Stomach (tissue), 4 donors: Measurements from ENCODE around the gene ARGFX.

ENCODE experiments used
- EP300 ChIP-seq: sonication (generic); formaldehyde crosslinking; IDR thresholded peaks from one replicate; pipeline ENCODE4 v1.6.1; 2017; ENCODE audit warnings: antibody characterized with exemption
- POLR2AphosphoS5 ChIP-seq, 3 donors: sonication (generic); formaldehyde crosslinking; IDR thresholded peaks; one replicate each; pipeline ENCODE4 v1.6.1; 2016; ENCODE audit warnings: antibody characterized with exemption in 3 of 3
- TF ChIP-seq, protein P1 (sequence below), 7 experiments: fragments of 450-650 bp in 4 of 7; fragments of 200-600 bp in 3 of 7; sonication (generic) in 3 of 7; IDR thresholded peaks; one replicate each; pipeline ENCODE4 v1.5.1; 2016 to 2019; ENCODE audit warnings: antibody characterized with exemption in 7 of 7, control low read depth in 2 of 7, mild to moderate bottlenecking in 1 of 7

DNA sequence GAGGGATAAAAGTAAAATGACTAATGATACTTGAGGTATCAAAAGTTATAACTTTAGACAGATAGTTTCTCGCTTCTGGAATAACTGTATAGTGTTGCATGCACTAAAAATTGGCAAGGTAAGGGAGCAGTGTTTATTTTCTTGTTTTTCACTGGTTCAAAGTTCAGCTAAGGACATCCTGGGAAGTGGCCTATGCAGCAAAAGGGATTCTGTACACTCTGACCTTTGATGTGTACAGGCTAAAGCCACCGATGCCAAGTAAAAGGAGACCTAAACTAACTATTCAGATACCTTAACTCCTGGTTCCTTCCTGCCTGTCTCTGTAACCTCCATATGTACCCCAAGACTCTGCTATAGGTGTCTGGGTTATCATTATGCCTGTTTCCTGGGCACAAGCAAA lies 27.1 kb downstream of the ARGFX start:
- TF ChIP-seq, protein P1, sequence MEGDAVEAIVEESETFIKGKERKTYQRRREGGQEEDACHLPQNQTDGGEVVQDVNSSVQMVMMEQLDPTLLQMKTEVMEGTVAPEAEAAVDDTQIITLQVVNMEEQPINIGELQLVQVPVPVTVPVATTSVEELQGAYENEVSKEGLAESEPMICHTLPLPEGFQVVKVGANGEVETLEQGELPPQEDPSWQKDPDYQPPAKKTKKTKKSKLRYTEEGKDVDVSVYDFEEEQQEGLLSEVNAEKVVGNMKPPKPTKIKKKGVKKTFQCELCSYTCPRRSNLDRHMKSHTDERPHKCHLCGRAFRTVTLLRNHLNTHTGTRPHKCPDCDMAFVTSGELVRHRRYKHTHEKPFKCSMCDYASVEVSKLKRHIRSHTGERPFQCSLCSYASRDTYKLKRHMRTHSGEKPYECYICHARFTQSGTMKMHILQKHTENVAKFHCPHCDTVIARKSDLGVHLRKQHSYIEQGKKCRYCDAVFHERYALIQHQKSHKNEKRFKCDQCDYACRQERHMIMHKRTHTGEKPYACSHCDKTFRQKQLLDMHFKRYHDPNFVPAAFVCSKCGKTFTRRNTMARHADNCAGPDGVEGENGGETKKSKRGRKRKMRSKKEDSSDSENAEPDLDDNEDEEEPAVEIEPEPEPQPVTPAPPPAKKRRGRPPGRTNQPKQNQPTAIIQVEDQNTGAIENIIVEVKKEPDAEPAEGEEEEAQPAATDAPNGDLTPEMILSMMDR (IDR thresholded peaks at IDR 0.05): no peak
- TF ChIP-seq POLR2AphosphoS5 (IDR thresholded peaks at IDR 0.05) (no peak), EP300 (no peak)
